IPS-18a (cell line): ENCODE data around the gene BCL2L13.
A peak's percentile ranks its signal among the peaks of the same experiment; 100 is the strongest.
"Not testable (repeated sequence)": the region's sequence is repeated elsewhere in the genome, so short reads cannot be mapped to it uniquely, and the experiment has no call there.

ENCODE experiments used
- H3K27ac ChIP-seq: one replicate; pipeline ENCODE4 v1.5.1; 2013; ENCODE audit warnings: low read length
- H3K27me3 ChIP-seq: one replicate; pipeline ENCODE4 v1.6.1; 2013; ENCODE audit warnings: mild to moderate bottlenecking, low read length; ENCODE audit not compliant: control insufficient read depth, insufficient read depth
- H3K36me3 ChIP-seq: one replicate; pipeline ENCODE4 v1.6.1; 2013; ENCODE audit warnings: low read depth, low read length; ENCODE audit not compliant: control insufficient read depth
- H3K4me1 ChIP-seq: one replicate; pipeline ENCODE4 v1.6.1; 2013; ENCODE audit warnings: low read depth, low read length; ENCODE audit not compliant: control insufficient read depth
- H3K4me3 ChIP-seq: one replicate; pipeline ENCODE4 v1.5.1; 2013; ENCODE audit warnings: low read length
- H3K9ac ChIP-seq: one replicate; pipeline ENCODE4 v1.6.1; 2013; ENCODE audit warnings: mild to moderate bottlenecking, low read length, moderate library complexity
- H3K9me3 ChIP-seq: one replicate; pipeline ENCODE4 v1.6.1; 2013; ENCODE audit warnings: low read depth, low read length; ENCODE audit not compliant: control insufficient read depth

Gene BCL2L13

GRCh38 chr22:17637490-17638181, 921 bp upstream of the BCL2L13 start:
- Histone ChIP-seq H3K9ac (peak overlapping the region; percentile 95), H3K27ac (peak overlapping the region; percentile 82), H3K27me3 (no peaks in the 10 kb centered on the region), H3K9me3 (no peaks in the 10 kb centered on the region), H3K36me3 (no peaks in the 10 kb centered on the region), H3K4me1 (peaks cover 5% of the 10 kb centered on the region), H3K4me3 (peak overlapping the region; percentile 96)

- Histone ChIP-seq H3K9me3 (no peaks in the 10 kb centered on the region), H3K27me3 (no peaks in the 10 kb centered on the region), H3K4me1 (peaks cover 5% of the 10 kb centered on the region), H3K4me3 (peak overlapping the region; percentile 96), H3K36me3 (no peaks in the 10 kb centered on the region), H3K27ac (peak overlapping the region; percentile 82), H3K9ac (peak overlapping the region; percentile 95)
These were observed 450 bp upstream of the BCL2L13 start for GRCh38 chr22:17638182-17638431.

GRCh38 chr22:17639247-17639741, 737 bp downstream of the BCL2L13 start:
- peak overlapping the region; percentile 88 for H3K27ac ChIP-seq
- peaks cover 5% of the 10 kb centered on the region for H3K4me1 ChIP-seq
- H3K27me3 ChIP-seq: no peaks in the 10 kb centered on the region
- H3K9me3 ChIP-seq: no peaks in the 10 kb centered on the region
- peak overlapping the region; percentile 96 for H3K4me3 ChIP-seq
- peak overlapping the region; percentile 95 for H3K9ac ChIP-seq
- H3K36me3 ChIP-seq: no peaks in the 10 kb centered on the region

- H3K4me1 ChIP-seq: peaks cover 5% of the 10 kb centered on the region
- H3K27me3 ChIP-seq: no peaks in the 10 kb centered on the region
- H3K9me3 ChIP-seq: no peaks in the 10 kb centered on the region
- no peak overlapping the region for H3K27ac ChIP-seq
- H3K36me3 ChIP-seq: no peaks in the 10 kb centered on the region
- no peak overlapping the region for H3K9ac ChIP-seq
- H3K4me3 ChIP-seq: no peak overlapping the region
These were observed 2.7 kb downstream of the BCL2L13 start for GRCh38 chr22:17641269-17641668.

- not testable (repeated sequence) for H3K4me3 ChIP-seq, H3K4me1 ChIP-seq, H3K27me3 ChIP-seq, H3K36me3 ChIP-seq, H3K27ac ChIP-seq, H3K9ac ChIP-seq, H3K9me3 ChIP-seq
These were observed 3.8 kb downstream of the BCL2L13 start for GRCh38 chr22:17642357-17642756.

- H3K27me3 ChIP-seq: no peaks in the 10 kb centered on the region
- no peaks in the 10 kb centered on the region for H3K36me3 ChIP-seq
- H3K27ac ChIP-seq: no peak overlapping the region
- no peaks in the 10 kb centered on the region for H3K9me3 ChIP-seq
- H3K4me1 ChIP-seq: no peaks in the 10 kb centered on the region
- H3K4me3 ChIP-seq: no peak overlapping the region
- H3K9ac ChIP-seq: no peak overlapping the region
These were observed 8.9 kb downstream of the BCL2L13 start for GRCh38 chr22:17647452-17647851.

GRCh38 chr22:17647991-17648390, 9.4 kb downstream of the BCL2L13 start:
- Histone ChIP-seq H3K36me3 (no peaks in the 10 kb centered on the region), H3K27ac (no peak overlapping the region), H3K27me3 (no peaks in the 10 kb centered on the region), H3K4me1 (no peaks in the 10 kb centered on the region), H3K9ac (no peak overlapping the region), H3K4me3 (no peak overlapping the region), H3K9me3 (no peaks in the 10 kb centered on the region)

- no peaks in the 10 kb centered on the region for H3K36me3 ChIP-seq
- no peaks in the 10 kb centered on the region for H3K9me3 ChIP-seq
- no peak overlapping the region for H3K27ac ChIP-seq
- H3K27me3 ChIP-seq: no peaks in the 10 kb centered on the region
- H3K9ac ChIP-seq: no peak overlapping the region
- H3K4me3 ChIP-seq: no peak overlapping the region
- H3K4me1 ChIP-seq: no peaks in the 10 kb centered on the region
These were observed 10.0 kb downstream of the BCL2L13 start for GRCh38 chr22:17648569-17648968.

- Histone ChIP-seq H3K27me3 (no peaks in the 10 kb centered on the region), H3K4me1 (no peaks in the 10 kb centered on the region), H3K9me3 (no peaks in the 10 kb centered on the region), H3K9ac (no peak overlapping the region), H3K36me3 (no peaks in the 10 kb centered on the region), H3K27ac (no peak overlapping the region), H3K4me3 (no peak overlapping the region)
These were observed 16.7 kb downstream of the BCL2L13 start for GRCh38 chr22:17655289-17655688.

GRCh38 chr22:17656870-17657395, 18.4 kb downstream of the BCL2L13 start:
- Histone ChIP-seq H3K27me3 (no peaks in the 10 kb centered on the region), H3K27ac (no peak overlapping the region)

GRCh38 chr22:17664414-17665055, 26.0 kb downstream of the BCL2L13 start:
- no peak overlapping the region for H3K4me3 ChIP-seq
- peaks cover 7% of the 10 kb centered on the region for H3K36me3 ChIP-seq
- H3K9ac ChIP-seq: no peak overlapping the region
- H3K27ac ChIP-seq: no peak overlapping the region
- no peaks in the 10 kb centered on the region for H3K4me1 ChIP-seq
- H3K27me3 ChIP-seq: no peaks in the 10 kb centered on the region
- peaks cover 7% of the 10 kb centered on the region for H3K9me3 ChIP-seq

More at GRCh38 chr22:17656870-17657395, 18.4 kb downstream of the BCL2L13 start:
- Histone ChIP-seq H3K9ac (no peak overlapping the region), H3K4me3 (no peak overlapping the region), H3K9me3 (no peaks in the 10 kb centered on the region), H3K36me3 (no peaks in the 10 kb centered on the region), H3K4me1 (no peaks in the 10 kb centered on the region)

- Histone ChIP-seq H3K9ac (no peak overlapping the region), H3K9me3 (peaks cover 7% of the 10 kb centered on the region), H3K4me1 (no peaks in the 10 kb centered on the region), H3K27me3 (no peaks in the 10 kb centered on the region), H3K27ac (no peak overlapping the region), H3K4me3 (no peak overlapping the region), H3K36me3 (peaks cover 7% of the 10 kb centered on the region)
These were observed 26.7 kb downstream of the BCL2L13 start for GRCh38 chr22:17665248-17665647.
